WTC11 (cell line): ENCODE data around the gene FASTKD3.

Experiments used
- ESRRA ChIP-seq: sonication (generic); formaldehyde crosslinking; IDR thresholded peaks from 2 replicates; pipeline ENCODE4 v1.8.1; 2022; ENCODE audit warnings: mild to moderate bottlenecking, missing genetic modification reagents, borderline replicate concordance
- GABPB1 ChIP-seq: sonication (generic); formaldehyde crosslinking; IDR thresholded peaks from 2 replicates; pipeline ENCODE4 v1.8.1; 2023; ENCODE audit warnings: mild to moderate bottlenecking, missing genetic modification reagents

GRCh38 chr5:7910738-7911428, 42.1 kb upstream of the FASTKD3 start:
- TF ChIP-seq ESRRA (CRISPR knock-in tag) (no peak), GABPB1 (CRISPR knock-in tag) (no peak)
